HG03432 (cell line): ENCODE results near the gene DNAJC2.

Source experiments
- ATAC-seq: cut with Tn5 transposase; IDR thresholded peaks from one replicate; pipeline ENCODE4 v1.9.1; 2021; ENCODE audit warnings: mild to moderate bottlenecking, moderate library complexity; ENCODE audit not compliant: unreplicated experiment

Gene DNAJC2

DNA sequence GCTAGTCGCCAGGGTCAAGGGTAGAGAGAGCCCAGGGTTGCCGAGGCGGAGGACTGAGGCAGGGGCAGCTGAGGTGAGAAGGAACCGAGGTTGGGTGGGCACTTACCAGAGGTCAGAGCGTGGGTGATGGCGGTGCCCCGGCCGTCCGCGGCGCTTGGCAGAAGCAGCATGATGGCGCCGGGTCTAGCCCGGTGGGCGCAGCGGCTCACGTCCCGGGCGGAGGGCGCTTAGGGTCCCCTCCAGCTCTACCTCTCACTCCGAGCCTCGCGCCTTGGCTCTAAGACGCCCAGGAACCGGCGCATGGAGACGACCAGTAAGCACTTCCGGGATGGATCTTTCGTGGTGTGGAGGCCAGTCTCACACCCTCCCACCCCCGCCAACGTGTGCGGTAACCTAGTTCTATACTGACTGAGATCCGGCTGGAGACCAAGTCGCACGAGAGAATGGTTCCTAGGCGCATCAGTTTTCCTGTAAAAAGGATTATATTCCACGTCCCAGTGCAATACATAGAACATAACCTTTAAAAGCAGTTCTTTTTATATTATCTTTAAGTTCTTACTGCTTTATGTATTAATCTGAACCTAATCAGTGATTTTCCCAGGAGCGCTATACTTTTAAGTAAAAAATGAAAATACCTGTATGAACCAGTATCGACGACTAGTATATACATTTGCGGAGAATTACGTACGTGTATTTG is at the start of gene DNAJC2:
TSS of gene DNAJC2 (minus strand) at position 315 of the 697 bp plus-strand sequence. CDS start at position 170, 145 bp downstream.
- peak; percentile 80 for ATAC-seq

- no peak for ATAC-seq
Measured at GRCh38 chr7:103391976-103392375, 47.4 kb upstream of the DNAJC2 start.

DNA sequence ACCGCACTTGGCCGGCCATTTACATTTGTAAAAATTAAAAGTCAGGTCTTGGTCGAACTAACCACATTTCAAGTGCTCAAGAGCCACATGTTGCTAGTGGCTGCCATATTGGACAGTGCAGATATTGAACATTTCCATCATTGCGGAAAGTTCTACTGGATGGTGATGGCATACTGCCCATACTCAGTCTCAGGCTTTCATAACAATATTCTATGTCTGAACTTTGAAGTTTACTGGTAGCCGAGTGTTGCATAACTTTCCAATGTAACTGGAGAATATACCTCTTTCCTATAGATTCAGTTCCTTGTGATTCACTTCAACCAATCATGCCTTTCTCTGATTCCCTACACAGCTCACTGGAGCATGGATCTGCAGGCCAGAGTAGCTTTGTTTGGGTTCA is 46.6 kb upstream of the DNAJC2 start:
- ATAC-seq: no peak

GRCh38 chr7:103389263-103389662 is 44.7 kb upstream of the DNAJC2 start:
- no peak for ATAC-seq

DNA sequence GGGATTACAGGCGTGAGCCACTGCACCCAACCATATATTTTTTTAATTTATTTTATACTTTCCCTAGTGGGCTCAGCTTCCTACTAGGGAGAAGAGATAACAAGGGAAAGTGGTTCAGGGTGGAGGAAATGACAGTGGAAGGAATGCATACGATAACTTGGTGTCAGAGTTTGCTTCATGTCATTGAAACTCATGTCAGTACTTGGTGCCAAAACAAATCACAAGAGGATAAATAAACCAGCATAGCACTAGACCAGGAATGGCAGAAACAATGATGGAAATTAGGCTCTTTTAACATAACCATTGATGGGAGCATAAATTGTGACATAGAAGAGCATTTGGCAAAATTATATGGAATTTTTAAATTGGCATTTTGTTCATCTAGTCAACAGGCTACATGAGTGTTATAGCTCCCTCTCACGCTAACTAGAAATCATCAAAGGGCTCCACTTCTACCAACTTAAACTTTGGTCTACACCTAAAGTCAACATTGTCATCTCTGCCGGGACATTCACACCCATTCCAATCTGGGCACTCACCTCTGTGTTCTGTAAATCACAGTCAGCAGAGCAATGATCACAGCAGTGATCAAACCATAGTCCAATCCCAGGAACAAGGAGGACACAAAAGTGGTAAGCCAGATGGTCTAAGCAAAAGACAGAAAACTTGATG is 44.0 kb upstream of the DNAJC2 start:
- no peak for ATAC-seq

- no peak for ATAC-seq
Measured at GRCh38 chr7:103387242-103387641, 42.7 kb upstream of the DNAJC2 start.

GRCh38 chr7:103382032-103382402 is 37.5 kb upstream of the DNAJC2 start:
- ATAC-seq: no peak

- no peak for ATAC-seq
Measured at GRCh38 chr7:103381280-103382031, 36.9 kb upstream of the DNAJC2 start.

DNA sequence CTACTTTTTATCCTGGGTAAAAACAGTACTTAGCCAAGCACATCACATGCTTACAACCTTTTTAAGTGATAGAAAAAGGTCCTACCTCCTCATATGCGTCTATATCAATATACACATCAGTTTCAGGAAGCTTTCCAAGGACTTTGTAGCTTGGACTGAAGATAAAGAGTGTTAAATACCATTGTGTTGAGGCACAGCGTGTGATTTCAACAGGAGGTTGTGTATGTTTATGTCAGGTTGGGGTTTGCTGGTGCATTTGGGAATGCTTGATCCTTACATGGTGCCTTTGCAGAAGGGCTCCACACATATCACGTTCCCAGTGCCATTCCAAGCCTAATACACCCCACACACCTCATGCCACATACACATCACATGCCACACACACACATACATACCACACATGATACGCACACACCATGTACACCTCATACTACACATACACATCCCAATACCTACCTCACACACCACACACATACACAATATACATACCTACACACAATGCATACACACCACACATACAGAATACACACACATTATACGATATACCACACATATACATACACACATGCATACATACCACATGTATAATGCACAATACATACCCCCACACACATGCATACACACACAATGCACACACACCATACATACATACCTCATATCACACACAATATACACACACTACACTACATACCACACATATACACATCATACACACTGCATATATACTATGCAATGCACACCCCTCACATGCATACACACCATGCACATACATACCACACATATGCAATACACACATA is 36.0 kb upstream of the DNAJC2 start:
- ATAC-seq: no peak

DNA sequence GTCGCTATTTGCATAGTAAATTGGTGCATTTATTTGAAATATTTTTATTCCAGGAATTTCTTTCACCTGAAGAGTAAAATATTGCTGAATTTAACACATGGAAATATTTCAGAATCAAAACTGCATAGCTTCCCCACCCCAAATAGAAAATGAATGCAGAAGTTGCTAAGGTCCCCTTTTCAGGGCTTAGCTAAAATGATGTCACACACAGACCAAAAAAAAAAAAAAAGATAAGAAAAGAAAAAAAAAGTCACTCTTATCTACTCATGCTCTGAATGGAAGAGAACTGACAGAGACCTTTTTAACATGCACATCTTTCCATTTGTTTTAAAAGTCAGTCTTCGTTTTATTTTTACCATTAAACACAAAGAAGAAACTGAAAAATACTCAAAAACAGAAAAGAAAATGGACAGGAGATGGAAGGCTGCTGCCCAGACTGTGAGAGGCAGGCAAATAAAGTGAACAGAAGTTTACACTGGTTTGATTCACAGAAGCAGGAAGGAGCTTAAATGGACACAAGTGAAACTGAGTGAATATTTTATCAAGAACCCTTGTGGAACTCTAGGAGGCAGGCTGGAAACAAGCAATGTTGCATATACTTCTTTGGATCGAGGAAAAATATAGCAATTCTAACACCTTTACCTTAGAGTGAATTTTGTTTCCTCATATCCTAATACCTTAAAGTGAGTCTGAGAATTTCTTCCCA is 34.9 kb upstream of the DNAJC2 start:
- ATAC-seq: no peak

GRCh38 chr7:103373866-103374643 is 29.5 kb upstream of the DNAJC2 start:
- no peak for ATAC-seq

- no peak for ATAC-seq
Measured at GRCh38 chr7:103369432-103369831, 24.9 kb upstream of the DNAJC2 start.

- ATAC-seq: no peak
Measured at GRCh38 chr7:103349805-103350204, 5.2 kb upstream of the DNAJC2 start.

GRCh38 chr7:103348959-103349358 is 4.4 kb upstream of the DNAJC2 start:
- ATAC-seq: no peak

- ATAC-seq: no peak
Measured at GRCh38 chr7:103348452-103348851, 3.9 kb upstream of the DNAJC2 start.

GRCh38 chr7:103347507-103348267 is 3.1 kb upstream of the DNAJC2 start, which contains the start of gene PSMC2:
PSMC2 (plus strand) TSS chr7:103347643; CDS start chr7:103347712, 69 bp downstream.
- ATAC-seq: peak; percentile 79

GRCh38 chr7:103346396-103346795 is 1.8 kb upstream of the DNAJC2 start:
- no peak for ATAC-seq

DNA sequence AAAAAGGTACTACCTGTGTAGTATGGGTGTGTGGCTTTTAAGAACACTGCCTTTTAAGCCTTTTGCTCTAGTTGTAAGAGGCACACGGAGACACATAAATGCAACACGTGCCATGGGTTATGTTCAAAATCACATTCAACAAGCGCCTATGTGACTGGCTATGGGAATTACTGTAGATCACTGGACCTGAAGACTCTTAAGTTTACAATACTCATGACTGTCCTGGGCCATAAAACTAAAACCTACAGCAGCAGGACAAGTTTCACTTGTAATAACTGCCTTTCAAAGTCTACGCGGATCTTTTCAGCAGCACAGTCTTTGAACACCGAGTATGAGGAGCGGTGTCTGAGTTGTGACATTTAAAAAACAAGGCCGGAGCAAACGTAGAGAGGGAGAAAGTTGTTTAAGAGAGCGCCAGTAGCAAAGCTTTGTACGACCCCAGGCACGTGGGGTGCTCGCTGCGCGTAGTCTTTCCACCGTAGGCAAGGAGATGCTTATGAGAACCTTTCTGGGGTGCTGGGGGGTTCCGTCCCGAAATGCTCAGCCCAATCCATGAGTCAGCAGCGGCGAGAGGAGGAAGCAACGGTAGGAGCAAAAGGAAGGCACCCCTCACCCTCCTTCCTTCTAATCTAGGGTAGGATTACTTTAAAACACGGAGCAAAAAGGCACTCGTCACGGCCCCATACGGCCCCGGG is 662 bp downstream of the DNAJC2 start:
- peak; percentile 9 for ATAC-seq
